K562 (cell line): ENCODE data around the gene ITPKA. TPM values are rescaled to one million over a fixed set of nuclear protein-coding genes. Genes with fewer than 3 reads are reported as not detected.
A peak's percentile ranks its signal among the peaks of the same experiment; 100 is the strongest.

Experiments used
- ARID1B ChIP-seq: fragments of 450-650 bp; IDR thresholded peaks from 2 replicates; pipeline ENCODE4 v1.6.1; 2016; ENCODE audit warnings: antibody characterized with exemption, mild to moderate bottlenecking, inconsistent platforms
- CHD1 ChIP-seq: fragments of 200-600 bp; sonication (generic); IDR thresholded peaks from one replicate; pipeline ENCODE4 v1.6.1; 2012; ENCODE audit warnings: mild to moderate bottlenecking, moderate library complexity, low read length, inconsistent platforms
- CTCF ChIP-seq, 3 experiments: IDR thresholded peaks in 2 of 3; conservative IDR thresholded peaks in 1 of 3; 2 replicates each; pipeline ENCODE4 v1.5.1; 2011 to 2012; ENCODE audit warnings: low read length in 3 of 3, mild to moderate bottlenecking in 3 of 3, control low read depth in 2 of 3, improper control_type of control experiment in 1 of 3, inconsistent platforms in 1 of 3, low read depth in 1 of 3, mixed read lengths in 1 of 3, moderate library complexity in 1 of 3; ENCODE audit not compliant: insufficient read depth in 2 of 3
- CXXC5 ChIP-seq: fragments of 250-450 bp; sonication (Bioruptor Pico); IDR thresholded peaks from 2 replicates; pipeline ENCODE4 v1.8.0; 2022; ENCODE audit warnings: inconsistent platforms, mild to moderate bottlenecking, moderate library complexity
- DDX20 ChIP-seq: fragments of 450-650 bp; IDR thresholded peaks from 2 replicates; pipeline ENCODE4 v1.6.1; 2016; ENCODE audit warnings: missing genetic modification characterization, low read depth, mild to moderate bottlenecking, missing compliant biosample characterization, moderate library complexity
- EGR1 ChIP-seq: fragments of 450-650 bp; conservative IDR thresholded peaks from 2 replicates; pipeline ENCODE4 v1.6.1; 2017; ENCODE audit warnings: mild to moderate bottlenecking
- ESRRA ChIP-seq: fragments of 450-650 bp; IDR thresholded peaks from 2 replicates; pipeline ENCODE4 v1.6.1; 2014; ENCODE audit warnings: low read depth, mild to moderate bottlenecking, moderate library complexity, borderline replicate concordance
- HDAC1 ChIP-seq, 2 experiments: fragments of 450-650 bp; IDR thresholded peaks; 2 replicates each; pipeline ENCODE4 v1.6.1; 2016 to 2017; ENCODE audit warnings: inconsistent platforms in 1 of 2, mild to moderate bottlenecking in 1 of 2, moderate library complexity in 1 of 2
- MGA ChIP-seq: fragments of 450-650 bp; IDR thresholded peaks from 2 replicates; pipeline ENCODE4 v1.6.1; 2016; ENCODE audit warnings: mild to moderate bottlenecking, moderate library complexity
- MTA3 ChIP-seq: fragments of 450-650 bp; formaldehyde crosslinking; IDR thresholded peaks from 2 replicates; pipeline ENCODE4 v1.6.1; 2017; ENCODE audit warnings: mild to moderate bottlenecking, borderline replicate concordance
- NFYB ChIP-seq: IDR thresholded peaks from 2 replicates; pipeline ENCODE4 v1.6.1; 2011; ENCODE audit warnings: mild to moderate bottlenecking, moderate library complexity; ENCODE audit not compliant: insufficient read length; ENCODE audit errors: extremely low read depth
- ZBTB7A ChIP-seq: IDR thresholded peaks from 2 replicates; pipeline ENCODE4 v1.6.1; 2011; ENCODE audit warnings: low read depth, mild to moderate bottlenecking, low read length, moderate library complexity, borderline replicate concordance; ENCODE audit not compliant: control insufficient read depth
- polyA plus RNA-seq, 8 experiments: library from polyadenylated mRNA; depleted of rRNA in 4 of 8; stranded (reverse) in 5 of 8; unstranded in 3 of 8; fragments of >200 nt; fragmentation: Nextera tagmentation in 2 of 8; fragmentation: Illumina TruSeq in 1 of 8; extraction: Ambion mirVana in 2 of 8; extraction: Trizol in 1 of 8; gene quantifications; 2 replicates each; pipeline versions ENCODE4 v1.2.1 to v1.2.3, GENCODE V29; 2011 to 2014; ENCODE audit warnings: inconsistent platforms in 1 of 8, missing spikeins in 1 of 8
- total RNA-seq, 7 experiments: library from RNA; depleted of rRNA in 6 of 7; stranded (reverse); fragments of >200 nt in 6 of 7; fragmentation: Illumina TruSeq in 2 of 7; extraction: Trizol in 2 of 7; gene quantifications; 2 replicates each; pipeline versions ENCODE4 v1.2.1 to v1.2.3, GENCODE V29; 2011 to 2021; ENCODE audit warnings: low replicate concordance in 1 of 7

Gene ITPKA
- total and polyA plus RNA-seq, 9 of the 15 experiments (the other 6 are each of a cell fraction or from before 2014, with no cell fraction given) = 0.14 to 68.4 (median 11.5) TPM

- TF ChIP-seq EGR1 = peak; percentile 42; the same call in 1 of the 2 replicates
- TF ChIP-seq MTA3 = peak; percentile 63; the same call in 1 of the 2 replicates
- TF ChIP-seq CHD1 = peak; percentile 34
- 0 out of 2 replicates have a peak, but pooled peaks have one; percentile 49 for TF ChIP-seq CXXC5 (CRISPR knock-in tag)
- TF ChIP-seq ZBTB7A = peak; percentile 54; the same call in 1 of the 2 replicates
- 0 out of 6 replicates have a peak, but pooled peaks of 2 of the 3 experiments have one; percentile 7 to 18 for TF ChIP-seq CTCF (IDR thresholded peaks at IDR 0.05 in 2 of 3, conservative IDR thresholded peaks at IDR 0.05 in 1 of 3; ENCODE audit: insufficient read depth in 2 of 3, low read depth in 1 of 3, low read length in 3 of 3)
- TF ChIP-seq HDAC1 (IDR thresholded peaks at IDR 0.05) = peak in 1 of 2 experiments; percentile 83; a peak in 2 of 4 replicates
- peak; percentile 60 for TF ChIP-seq MGA
- 0 out of 2 replicates have a peak, but pooled peaks have one; percentile 23 for TF ChIP-seq ARID1B
- TF ChIP-seq ESRRA = peak; percentile 66; the same call in 1 of the 2 replicates
- no peak for TF ChIP-seq NFYB
- TF ChIP-seq DDX20 (tag) = no peak
These were observed 20.0 kb downstream of the ITPKA start, which contains the start of gene LTK (continued) for GRCh38 chr15:41513506-41514227.
